BJ (cell line): Measurements from ENCODE around the gene SYNPO. TPM values are rescaled to one million over a fixed set of nuclear protein-coding genes. Genes with fewer than 3 reads are reported as not detected.

Experiments used
- CTCF ChIA-PET: fragments of 350-600 bp; formaldehyde crosslinking; extraction: SDS; loops from one replicate; lab custom pipeline; 2021; ENCODE audit warnings: antibody characterized with exemption, inconsistent platforms; lab: Yijun Ruan, JAX
- POLR2A ChIA-PET: fragments of 300-600 bp; sonication (Branson Sonifier 250); formaldehyde crosslinking; extraction: SDS; loops from one replicate; lab custom pipeline; 2021; ENCODE audit warnings: antibody characterized with exemption; lab: Charles Lee
- DNase-seq: peaks from one replicate; pipeline ENCODE4 v3.0.0-alpha.2; 2011; ENCODE audit warnings: low read depth
- H3K27me3 ChIP-seq: 2 replicates; pipeline ENCODE4 v1.6.0; 2011; ENCODE audit warnings: low read length; ENCODE audit not compliant: control insufficient read depth, insufficient read depth
- H3K36me3 ChIP-seq: 2 replicates; pipeline ENCODE4 v1.5.1; 2011; ENCODE audit warnings: low read length; ENCODE audit not compliant: control insufficient read depth, insufficient read depth
- H3K4me3 ChIP-seq: 2 replicates; pipeline ENCODE4 v1.5.1; 2011; ENCODE audit warnings: low read depth, mild to moderate bottlenecking, control low read depth, low read length
- polyA plus RNA-seq: library from polyadenylated mRNA; depleted of rRNA; stranded (reverse); fragments of >200 nt; gene quantifications from 2 replicates; pipeline ENCODE4 v1.2.3, GENCODE V29; 2011
- TF ChIP-seq, protein P1 (sequence below): IDR thresholded peaks from 2 replicates; pipeline ENCODE4 v1.5.1; 2011; ENCODE audit warnings: low read depth, mild to moderate bottlenecking, control low read depth, inconsistent platforms, low read length, moderate library complexity; ENCODE audit not compliant: insufficient read depth

The SYNPO gene
- polyA plus RNA-seq, 1 experiment, result 8.4 TPM

- DNase-seq, result no peak
- ChIA-PET POLR2A (interaction anchor here (0.6 kb wide), 1 partner anchor 107 kb away, joined by 3 read pairs; no protein-coding TSS in a partner anchor), CTCF (no interaction called here)
These were observed 44.9 kb upstream of the SYNPO start for GRCh38 chr5:150595466-150596031.

DNA sequence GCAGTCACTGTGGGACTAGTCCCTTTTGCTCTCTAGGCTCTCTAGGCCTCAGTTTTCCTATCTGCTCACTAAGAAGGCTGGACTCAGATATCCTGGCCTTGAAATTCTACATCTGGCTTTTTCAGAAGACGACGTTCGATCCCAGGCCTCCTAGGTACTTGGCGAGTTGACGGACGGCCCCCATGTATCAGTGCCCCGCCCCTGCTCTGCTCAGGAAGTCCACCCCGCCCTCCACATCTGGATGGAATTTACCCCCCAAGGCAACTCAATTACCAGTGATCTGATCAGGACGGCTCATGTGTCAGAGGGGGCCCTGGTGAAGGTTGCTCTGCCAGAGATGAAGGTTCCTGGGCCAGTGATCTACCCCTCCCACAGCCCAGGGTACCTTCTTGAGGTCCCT lies 44.1 kb upstream of the SYNPO start:
- Histone ChIP-seq H3K27me3 (peaks cover 1% of the 10 kb centered on the region), H3K36me3 (no peaks in the 10 kb centered on the region), H3K4me3 (no peak overlapping the region)
- DNase-seq, result no peak
- ChIA-PET CTCF (no interaction called here), POLR2A (no interaction called here)
- TF ChIP-seq, protein P1, sequence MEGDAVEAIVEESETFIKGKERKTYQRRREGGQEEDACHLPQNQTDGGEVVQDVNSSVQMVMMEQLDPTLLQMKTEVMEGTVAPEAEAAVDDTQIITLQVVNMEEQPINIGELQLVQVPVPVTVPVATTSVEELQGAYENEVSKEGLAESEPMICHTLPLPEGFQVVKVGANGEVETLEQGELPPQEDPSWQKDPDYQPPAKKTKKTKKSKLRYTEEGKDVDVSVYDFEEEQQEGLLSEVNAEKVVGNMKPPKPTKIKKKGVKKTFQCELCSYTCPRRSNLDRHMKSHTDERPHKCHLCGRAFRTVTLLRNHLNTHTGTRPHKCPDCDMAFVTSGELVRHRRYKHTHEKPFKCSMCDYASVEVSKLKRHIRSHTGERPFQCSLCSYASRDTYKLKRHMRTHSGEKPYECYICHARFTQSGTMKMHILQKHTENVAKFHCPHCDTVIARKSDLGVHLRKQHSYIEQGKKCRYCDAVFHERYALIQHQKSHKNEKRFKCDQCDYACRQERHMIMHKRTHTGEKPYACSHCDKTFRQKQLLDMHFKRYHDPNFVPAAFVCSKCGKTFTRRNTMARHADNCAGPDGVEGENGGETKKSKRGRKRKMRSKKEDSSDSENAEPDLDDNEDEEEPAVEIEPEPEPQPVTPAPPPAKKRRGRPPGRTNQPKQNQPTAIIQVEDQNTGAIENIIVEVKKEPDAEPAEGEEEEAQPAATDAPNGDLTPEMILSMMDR, result no peak

More at GRCh38 chr5:150595466-150596031, 44.9 kb upstream of the SYNPO start:
- TF ChIP-seq, protein P1, result no peak
- Histone ChIP-seq H3K36me3 (no peaks in the 10 kb centered on the region), H3K27me3 (peaks cover 1% of the 10 kb centered on the region), H3K4me3 (no peak overlapping the region)

GRCh38 chr5:150596826-150597225 lies 43.6 kb upstream of the SYNPO start:
- ChIA-PET CTCF (no interaction called here), POLR2A (no interaction called here)
- DNase-seq, result no peak

GRCh38 chr5:150598006-150598405 lies 42.5 kb upstream of the SYNPO start:
- ChIA-PET CTCF (no interaction called here), POLR2A (no interaction called here)
- TF ChIP-seq, protein P1, result no peak
- Histone ChIP-seq H3K4me3 (no peak overlapping the region), H3K27me3 (peaks cover 1% of the 10 kb centered on the region; the same call in 1 of the 2 replicates), H3K36me3 (no peaks in the 10 kb centered on the region)
- no peak for DNase-seq

More at GRCh38 chr5:150596826-150597225, 43.6 kb upstream of the SYNPO start:
- Histone ChIP-seq H3K4me3 (no peak overlapping the region), H3K27me3 (peaks cover 1% of the 10 kb centered on the region), H3K36me3 (no peaks in the 10 kb centered on the region)
- TF ChIP-seq, protein P1, result no peak

DNA sequence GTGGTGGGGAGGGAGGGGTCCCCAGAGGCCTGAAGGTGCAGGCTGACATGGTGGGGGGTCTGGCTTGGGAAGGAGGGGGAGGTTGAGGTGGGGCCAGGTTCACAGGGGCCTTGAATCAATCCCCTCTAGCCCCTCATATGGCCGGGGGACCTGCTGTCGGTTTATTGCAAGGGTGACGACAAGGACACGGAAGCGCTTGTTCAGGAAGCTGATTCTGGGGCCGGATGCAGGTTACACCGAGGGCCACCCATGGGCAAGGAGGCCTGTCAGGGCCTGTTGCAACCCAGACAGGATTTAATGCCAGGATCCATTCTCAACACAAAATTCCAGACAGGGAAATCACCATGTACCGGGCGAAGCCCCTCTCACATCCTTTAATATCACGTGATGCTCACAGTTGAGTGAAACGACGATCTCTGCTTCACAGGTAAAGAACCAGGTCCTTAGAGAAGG lies 41.6 kb upstream of the SYNPO start:
- CTCF ChIA-PET, result no interaction called here
- TF ChIP-seq, protein P1, result no peak
- H3K36me3 ChIP-seq, result no peaks in the 10 kb centered on the region
- H3K27me3 ChIP-seq, result no peaks in the 10 kb centered on the region
- no peak overlapping the region for H3K4me3 ChIP-seq
- DNase-seq, result no peak
- POLR2A ChIA-PET, result no interaction called here
